H1 (cell line): ENCODE data around the gene SNRNP200. TPM values are rescaled to one million over a fixed set of nuclear protein-coding genes. Genes with fewer than 3 reads are reported as not detected.

Experiments
- CTCF ChIA-PET: fragments of 300-600 bp; sonication (Branson Sonifier 250); formaldehyde crosslinking; loops from one replicate; lab custom pipeline; 2021; ENCODE audit not compliant: partially characterized antibody; lab: Charles Lee
- POLR2A ChIA-PET: fragments of 300-600 bp; sonication (Branson Sonifier 250); formaldehyde crosslinking; loops from one replicate; lab custom pipeline; 2021; ENCODE audit warnings: inconsistent platforms; ENCODE audit not compliant: partially characterized antibody; lab: Charles Lee
- DNase-seq, 2 experiments: peaks; one replicate each; pipeline versions ENCODE4 v3.0.0 to v3.0.0-alpha.2; 2010 to 2022; ENCODE audit warnings: low spot score in 2 of 2, low read depth in 1 of 2, mixed read lengths in 1 of 2
- FAIRE-seq: peaks from 2 replicates; lab custom pipeline; 2011; peaks lifted over from hg19 to GRCh38; lab: Jason Lieb, UNC
- H2AFZ ChIP-seq: 2 replicates; pipeline ENCODE4 v1.8.1; 2012; ENCODE audit warnings: low read length, inconsistent platforms
- H2AK5ac ChIP-seq: 2 replicates; pipeline ENCODE4 v1.6.1; 2013; ENCODE audit warnings: low read depth, low read length
- H2BK120ac ChIP-seq: replicated peaks from 2 replicates; pipeline ENCODE3; 2013; ENCODE audit warnings: low read depth, low read length, inconsistent platforms
- H2BK12ac ChIP-seq: 2 replicates; pipeline ENCODE4 v1.6.1; 2013; ENCODE audit warnings: low read depth, low read length
- H2BK15ac ChIP-seq: 2 replicates; pipeline ENCODE4 v1.6.1; 2013; ENCODE audit warnings: low read length
- H2BK20ac ChIP-seq: 2 replicates; pipeline ENCODE4 v1.6.1; 2013; ENCODE audit warnings: low read length
- H2BK5ac ChIP-seq: 2 replicates; pipeline ENCODE4 v1.6.1; 2013; ENCODE audit warnings: low read depth, low read length
- H3K14ac ChIP-seq: 2 replicates; pipeline ENCODE4 v1.6.1; 2013; ENCODE audit warnings: inconsistent platforms; ENCODE audit not compliant: insufficient read length
- H3K18ac ChIP-seq: 2 replicates; pipeline ENCODE4 v1.6.1; 2013; ENCODE audit warnings: low read length; ENCODE audit errors: extremely low read depth
- H3K23ac ChIP-seq: 2 replicates; pipeline ENCODE4 v1.6.1; 2013; ENCODE audit warnings: inconsistent platforms; ENCODE audit not compliant: insufficient read length
- H3K23me2 ChIP-seq: 2 replicates; pipeline ENCODE4 v1.6.1; 2013; ENCODE audit warnings: low read depth, low read length
- H3K27ac ChIP-seq: 2 replicates; pipeline ENCODE4 v1.6.1; 2011; ENCODE audit warnings: low read depth, low read length, inconsistent platforms
- H3K27me3 ChIP-seq, 4 experiments: replicated peaks in 1 of 4; 1 replicate in 1 of 4; 2 replicates in 3 of 4; pipeline versions ENCODE4 v1.6.1 to v1.8.1; 2011 to 2013; ENCODE audit warnings: low read length in 3 of 4, mild to moderate bottlenecking in 3 of 4, inconsistent platforms in 2 of 4, mixed read lengths in 2 of 4, moderate library complexity in 1 of 4; ENCODE audit not compliant: control insufficient read depth in 3 of 4, insufficient read depth in 3 of 4; ENCODE audit errors: extremely low read depth in 1 of 4
- H3K36me3 ChIP-seq, 4 experiments: 2 replicates each; pipeline versions ENCODE4 v1.6.1 to v1.8.1; 2011 to 2013; ENCODE audit warnings: mild to moderate bottlenecking in 4 of 4, low read length in 3 of 4, moderate library complexity in 2 of 4, control low read depth in 1 of 4, inconsistent platforms in 1 of 4; ENCODE audit not compliant: insufficient read depth in 4 of 4, control insufficient read depth in 2 of 4
- H3K4ac ChIP-seq: replicated peaks from 2 replicates; pipeline ENCODE3; 2013; ENCODE audit warnings: low read length, low read depth, mixed read lengths, inconsistent platforms; ENCODE audit not compliant: insufficient read length
- H3K4me1 ChIP-seq, 4 experiments: replicated peaks in 1 of 4; 1 replicate in 1 of 4; 2 replicates in 3 of 4; pipeline versions ENCODE4 v1.6.1 to v1.8.1; 2011 to 2013; ENCODE audit warnings: low read length in 3 of 4, inconsistent platforms in 2 of 4, mixed read lengths in 1 of 4; ENCODE audit not compliant: insufficient read depth in 4 of 4, control insufficient read depth in 3 of 4
- H3K4me2 ChIP-seq, 2 experiments: 2 replicates each; pipeline versions ENCODE4 v1.6.1 to v1.8.1; 2011 to 2013; ENCODE audit warnings: low read depth in 2 of 2, low read length in 2 of 2, control low read depth in 1 of 2, inconsistent platforms in 1 of 2, mild to moderate bottlenecking in 1 of 2; ENCODE audit not compliant: insufficient read depth in 1 of 2
- H3K4me3 ChIP-seq, 4 experiments: fragments of 200-600, 300-600 bp in 1 of 4; sonication (generic), shearing (Covaris generic), sonication (Bioruptor Twin) in 1 of 4; 2 replicates each; pipeline versions ENCODE4 v1.5.1 to v1.8.1; 2011 to 2016; ENCODE audit warnings: low read length in 4 of 4, low read depth in 3 of 4, control low read depth in 2 of 4, inconsistent platforms in 2 of 4, mild to moderate bottlenecking in 2 of 4, mixed read lengths in 1 of 4, moderate library complexity in 1 of 4; ENCODE audit not compliant: insufficient read depth in 2 of 4; ENCODE audit errors: extremely low read depth in 1 of 4
- H3K56ac ChIP-seq: replicated peaks from 2 replicates; pipeline ENCODE3; 2013; ENCODE audit warnings: low read depth, mild to moderate bottlenecking, mixed read lengths, low read length, inconsistent platforms; ENCODE audit not compliant: insufficient read length
- H3K79me1 ChIP-seq: 2 replicates; pipeline ENCODE4 v1.6.1; 2013; ENCODE audit warnings: low read depth, low read length, control low read depth
- H3K79me2 ChIP-seq, 2 experiments: 2 replicates each; pipeline versions ENCODE4 v1.6.1 to v1.8.1; 2012 to 2013; ENCODE audit warnings: low read length in 2 of 2, mild to moderate bottlenecking in 2 of 2, inconsistent platforms in 1 of 2; ENCODE audit not compliant: insufficient read depth in 2 of 2, control insufficient read depth in 1 of 2
- H3K9ac ChIP-seq, 4 experiments: replicated peaks in 1 of 4; 1 replicate in 1 of 4; 2 replicates in 3 of 4; pipeline versions ENCODE4 v1.6.1 to v1.8.1; 2011 to 2013; ENCODE audit warnings: low read depth in 3 of 4, low read length in 3 of 4, control low read depth in 2 of 4, mild to moderate bottlenecking in 2 of 4, moderate library complexity in 2 of 4, inconsistent platforms in 1 of 4; ENCODE audit errors: extremely low read depth in 1 of 4
- H3K9me3 ChIP-seq, 2 experiments: 2 replicates each; pipeline versions ENCODE4 v1.6.1 to v1.8.1; 2012 to 2013; ENCODE audit warnings: mild to moderate bottlenecking in 2 of 2, moderate library complexity in 2 of 2, control low read depth in 1 of 2, inconsistent platforms in 1 of 2, low read depth in 1 of 2, low read length in 1 of 2, mixed read lengths in 1 of 2; ENCODE audit not compliant: insufficient read depth in 2 of 2
- H4K20me1 ChIP-seq, 2 experiments: replicated peaks in 1 of 2; 2 replicates each; pipeline versions ENCODE3 to v1.8.1; 2011 to 2013; ENCODE audit warnings: inconsistent platforms in 2 of 2, low read length in 2 of 2, mild to moderate bottlenecking in 1 of 2; ENCODE audit not compliant: insufficient read depth in 2 of 2, control insufficient read depth in 1 of 2
- H4K5ac ChIP-seq: 2 replicates; pipeline ENCODE4 v1.6.1; 2013; ENCODE audit warnings: low read length, low read depth, mixed read lengths, inconsistent platforms; ENCODE audit not compliant: insufficient read length
- H4K8ac ChIP-seq: 2 replicates; pipeline ENCODE4 v1.8.0; 2013; ENCODE audit warnings: mild to moderate bottlenecking, moderate library complexity, low read length, inconsistent platforms; ENCODE audit not compliant: insufficient read depth; ENCODE audit errors: extremely low read depth
- H4K91ac ChIP-seq: replicated peaks from 2 replicates; pipeline ENCODE3; 2013; ENCODE audit warnings: low read length, mixed read lengths, inconsistent platforms; ENCODE audit not compliant: insufficient read length
- MAX ChIP-seq: IDR thresholded peaks from 2 replicates; pipeline ENCODE4 v1.6.1; 2012; ENCODE audit warnings: inconsistent platforms
- WGBS, 2 experiments: shearing (Covaris generic) in 1 of 2; methylation state at CpG; one replicate each; pipeline versions ENCODE4 v1.1.6 to v1.1.7; 2013 to 2015; ENCODE audit warnings: low lambda C conversion rate in 2 of 2, mixed read lengths in 2 of 2, inconsistent platforms in 1 of 2, low coverage in 1 of 2, missing lambda C conversion rate in 1 of 2; ENCODE audit not compliant: insufficient replicate concordance in 2 of 2, insufficient coverage in 1 of 2, insufficient read length in 1 of 2; ENCODE audit errors: extremely low coverage in 1 of 2, missing lambda C conversion rate in 1 of 2; 5-methylcytosine and 5-hydroxymethylcytosine counted together
- polyA plus RNA-seq, 7 experiments: library from polyadenylated mRNA; depleted of rRNA in 3 of 7; stranded (reverse) in 5 of 7; unstranded in 2 of 7; fragments of >200 nt in 5 of 7; fragments of 200-250 nt in 2 of 7; gene quantifications; 1 replicate in 5 of 7; 2 replicates in 1 of 7; 4 replicates in 1 of 7; pipeline versions ENCODE4 v1.2.1 to v1.2.3, GENCODE V29; 2011 to 2013; ENCODE audit warnings: missing spikeins in 2 of 7, mixed read lengths in 2 of 7
- total RNA-seq: library from RNA; stranded (reverse); fragmentation: NEBNext Ultra II Directional; extraction: Animal tissue kit (Norgen Biotek cat#: 25700); gene quantifications from 2 replicates; pipeline ENCODE4 v1.2.1, GENCODE V29; 2021

SNRNP200 gene
- total and polyA plus RNA-seq, 2 of the 8 experiments (the other 6 are each of a cell fraction or from before 2014, with no cell fraction given) = 190 to 289 TPM

- Histone ChIP-seq H3K79me2 (peaks cover 0 to 19% of the 10 kb centered on the region in 2 experiments; a peak in 2 of 4 replicates), H3K4me2 (no peak overlapping the region), H2BK15ac (no peak overlapping the region)
- no peak for TF ChIP-seq MAX
- TF ChIP-seq, all 59 proteins: peak for 0
- H3K9me3 ChIP-seq = no peaks in the 10 kb centered on the region
- H4K8ac ChIP-seq = no peak overlapping the region
- no peak overlapping the region for H3K4me3 ChIP-seq
- no peak overlapping the region for H2AFZ ChIP-seq
- H2BK120ac ChIP-seq = no peak overlapping the region
- CTCF ChIA-PET = interaction anchor here (0.6 kb wide), 1 partner anchor 14 kb away, joined by 3 read pairs; no protein-coding TSS in a partner anchor
- H3K4ac ChIP-seq = no peak overlapping the region
- no peak overlapping the region for H4K5ac ChIP-seq
- no peaks in the 10 kb centered on the region for H3K79me1 ChIP-seq
- no peak overlapping the region for H3K9ac ChIP-seq
- no peak overlapping the region for H3K18ac ChIP-seq
- H2BK20ac ChIP-seq = no peak overlapping the region
- H3K27me3 ChIP-seq = no peaks in the 10 kb centered on the region
- DNase-seq = no peak
- H3K14ac ChIP-seq = no peak overlapping the region
- H2AK5ac ChIP-seq = no peak overlapping the region
- no peak overlapping the region for H2BK12ac ChIP-seq
- H3K4me1 ChIP-seq = peaks cover 0 to 13% (median 4%) of the 10 kb centered on the region in 4 experiments; a peak in 4 of 7 replicates
- H4K20me1 ChIP-seq = no peaks in the 10 kb centered on the region
- WGBS, 2 experiments = 70% methylated on average over 4 of the region's 5 CpGs; no CpG with 5 or more reads in 1 of the 2 experiments
- no peak for FAIRE-seq
- H3K23me2 ChIP-seq = no peaks in the 10 kb centered on the region
- no peak overlapping the region for H4K91ac ChIP-seq
- H3K36me3 ChIP-seq = peaks cover 0 to 5% (median 3%) of the 10 kb centered on the region in 4 experiments; a peak in 7 of 8 replicates
- H3K56ac ChIP-seq = no peak overlapping the region
- POLR2A ChIA-PET = interaction anchor here (0.7 to 1.7 kb wide), 2 partner anchors 16 to 28 kb away, joined by 3 to 4 read pairs; partner anchors contain the start of genes ITPRIPL1 and NCAPH
- no peak overlapping the region for H2BK5ac ChIP-seq
- no peak overlapping the region for H3K23ac ChIP-seq
- no peak overlapping the region for H3K27ac ChIP-seq
These were observed 2.9 kb upstream of the SNRNP200 start for GRCh38 chr2:96308248-96308647.
